Dermis blood vessel endothelial cell (primary cell): ENCODE results near the gene OR8B3. TPM values are rescaled to one million over a fixed set of nuclear protein-coding genes. Genes with fewer than 3 reads are reported as not detected.

ENCODE experiments used
- DNase-seq: peaks from one replicate; pipeline ENCODE4 v3.0.0; 2010
- total RNA-seq: library from RNA; depleted of rRNA; stranded (reverse); fragments of >200 nt; gene quantifications from 2 replicates; pipeline ENCODE4 v1.2.3, GENCODE V29; 2014

OR8B3 gene
- total RNA-seq, 1 donor from 2014 or later = not detected

DNA sequence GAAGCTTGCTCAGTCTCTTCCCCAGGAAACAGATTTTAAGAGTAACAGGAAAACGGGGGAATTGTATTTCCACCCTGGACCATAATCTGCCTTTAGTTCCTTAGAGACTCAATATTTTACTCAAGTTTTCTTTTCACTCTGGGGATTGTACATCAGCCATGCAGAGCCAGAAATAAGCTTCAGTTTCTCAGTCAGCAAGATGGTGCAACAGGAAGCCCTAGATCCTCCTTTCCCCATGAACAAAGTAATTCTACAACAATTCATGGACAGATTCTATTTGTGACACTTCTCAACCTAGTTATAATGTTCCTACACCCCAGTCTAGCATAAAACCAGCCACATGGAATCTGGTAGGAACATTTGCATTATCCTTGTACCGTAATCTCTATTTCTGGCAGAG, 39.3 kb downstream of the OR8B3 start:
- DNase-seq = no peak

GRCh38 chr11:124346311-124346955, 52.4 kb downstream of the OR8B3 start:
- no peak for DNase-seq

Other genes starting within 250 kb of the OR8B3 start
- gene OR10D3, start 215.7 kb downstream of the OR8B3 start, total RNA-seq = not detected in 2 replicates
- not detected in 2 replicates for gene OR8G1, start 157.9 kb downstream of the OR8B3 start, total RNA-seq
- not detected in 2 replicates for gene OR8G5, start 142.6 kb downstream of the OR8B3 start, total RNA-seq
- not detected in 2 replicates for gene OR8D1, start 85.1 kb downstream of the OR8B3 start, total RNA-seq
- gene OR8D2, start 78.8 kb downstream of the OR8B3 start, total RNA-seq = not detected in 2 replicates
- gene OR8B2, start 14.5 kb downstream of the OR8B3 start, total RNA-seq = not detected in 2 replicates
- not detected in 2 replicates for gene OR8B4, start 25.8 kb upstream of the OR8B3 start, total RNA-seq
- not detected in 2 replicates for gene OR8B8, start 46.7 kb upstream of the OR8B3 start, total RNA-seq
- not detected in 2 replicates for gene OR8B12, start 144.6 kb upstream of the OR8B3 start, total RNA-seq
- not detected in 2 replicates for gene OR8A1, start 171.0 kb upstream of the OR8B3 start, total RNA-seq
- gene PANX3, start 212.4 kb upstream of the OR8B3 start, total RNA-seq = not detected in 2 replicates
- gene TBRG1, start 223.8 kb upstream of the OR8B3 start, total RNA-seq = 17.5 and 18.4 TPM in 2 replicates